Ovary (tissue), 3 donors: Measurements from ENCODE around the gene CAPZB.

Experiments
- EP300 ChIP-seq: sonication (generic); formaldehyde crosslinking; IDR thresholded peaks from one replicate; pipeline ENCODE4 v1.6.1; 2017; ENCODE audit warnings: antibody characterized with exemption
- POLR2A ChIP-seq: fragments of 450-650 bp; IDR thresholded peaks from one replicate; pipeline ENCODE4 v1.6.1; 2017; ENCODE audit warnings: antibody characterized with exemption, mild to moderate bottlenecking, moderate library complexity
- TF ChIP-seq, protein P1 (sequence below), 3 donors: fragments of 450-650 bp in 2 of 3; fragments of 200-600 bp in 1 of 3; IDR thresholded peaks; one replicate each; pipeline versions ENCODE4 v1.5.1 to v1.8.0; 2016 to 2022; ENCODE audit warnings: antibody characterized with exemption in 3 of 3, mild to moderate bottlenecking in 1 of 3
- donor health status: DM: no; HTN: no; CAD: no.

DNA sequence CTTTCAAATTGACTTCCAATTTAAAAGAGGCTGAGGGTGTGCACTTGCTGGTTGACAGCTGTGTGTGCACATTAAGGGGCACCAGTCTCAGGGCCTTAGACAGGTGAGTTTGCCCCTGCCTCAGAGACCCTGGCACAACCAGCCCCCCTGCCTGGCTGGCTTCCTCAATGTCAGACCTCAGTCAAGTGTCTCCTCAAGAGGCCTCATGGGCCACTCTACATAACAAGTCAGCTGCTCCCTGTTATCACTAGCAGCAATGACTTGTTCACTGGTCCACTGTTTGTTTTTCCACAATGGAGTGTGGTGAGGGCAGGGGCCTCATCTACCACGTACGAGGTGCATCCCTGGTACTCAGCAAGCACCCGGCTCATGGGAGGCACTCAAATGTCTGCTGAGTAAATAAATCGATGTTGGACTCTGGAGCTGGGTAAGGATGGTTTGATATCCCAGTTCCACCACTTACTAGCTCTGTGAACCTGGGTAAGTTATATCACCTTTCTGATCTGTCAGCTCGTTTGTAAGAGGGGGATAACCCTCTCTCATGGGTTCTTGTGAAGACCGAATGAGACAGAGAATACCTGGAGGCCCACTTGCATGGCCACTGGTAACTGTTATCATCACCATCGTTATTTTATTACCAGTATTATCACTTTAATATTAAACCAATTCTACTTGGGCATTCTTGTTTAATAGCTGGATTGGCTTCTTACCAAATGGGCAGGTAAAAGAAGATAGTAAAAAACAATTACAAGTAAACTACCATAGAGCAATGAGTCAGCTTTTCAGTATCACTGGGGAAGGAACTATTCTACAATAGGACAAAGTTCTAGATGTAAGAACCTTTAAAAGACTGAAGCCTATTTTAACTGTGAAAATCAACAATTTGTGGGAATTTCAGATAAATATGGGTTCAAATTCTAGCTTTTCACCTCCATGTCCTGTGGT, 108.6 kb downstream of the CAPZB start:
- TF ChIP-seq, protein P1, sequence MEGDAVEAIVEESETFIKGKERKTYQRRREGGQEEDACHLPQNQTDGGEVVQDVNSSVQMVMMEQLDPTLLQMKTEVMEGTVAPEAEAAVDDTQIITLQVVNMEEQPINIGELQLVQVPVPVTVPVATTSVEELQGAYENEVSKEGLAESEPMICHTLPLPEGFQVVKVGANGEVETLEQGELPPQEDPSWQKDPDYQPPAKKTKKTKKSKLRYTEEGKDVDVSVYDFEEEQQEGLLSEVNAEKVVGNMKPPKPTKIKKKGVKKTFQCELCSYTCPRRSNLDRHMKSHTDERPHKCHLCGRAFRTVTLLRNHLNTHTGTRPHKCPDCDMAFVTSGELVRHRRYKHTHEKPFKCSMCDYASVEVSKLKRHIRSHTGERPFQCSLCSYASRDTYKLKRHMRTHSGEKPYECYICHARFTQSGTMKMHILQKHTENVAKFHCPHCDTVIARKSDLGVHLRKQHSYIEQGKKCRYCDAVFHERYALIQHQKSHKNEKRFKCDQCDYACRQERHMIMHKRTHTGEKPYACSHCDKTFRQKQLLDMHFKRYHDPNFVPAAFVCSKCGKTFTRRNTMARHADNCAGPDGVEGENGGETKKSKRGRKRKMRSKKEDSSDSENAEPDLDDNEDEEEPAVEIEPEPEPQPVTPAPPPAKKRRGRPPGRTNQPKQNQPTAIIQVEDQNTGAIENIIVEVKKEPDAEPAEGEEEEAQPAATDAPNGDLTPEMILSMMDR (IDR thresholded peaks at IDR 0.05) = no peak
- TF ChIP-seq POLR2A = no peak
- no peak for TF ChIP-seq EP300
